Activated CD4-positive, alpha-beta T cell treated with anti-CD3 and anti-CD28 coated beads for 48 hours (primary cell): ENCODE results near the gene TAF6.

Experiments
- DNase-seq: peaks from one replicate; pipeline ENCODE4 v3.0.0-alpha.2; 2020

The TAF6 gene

DNA sequence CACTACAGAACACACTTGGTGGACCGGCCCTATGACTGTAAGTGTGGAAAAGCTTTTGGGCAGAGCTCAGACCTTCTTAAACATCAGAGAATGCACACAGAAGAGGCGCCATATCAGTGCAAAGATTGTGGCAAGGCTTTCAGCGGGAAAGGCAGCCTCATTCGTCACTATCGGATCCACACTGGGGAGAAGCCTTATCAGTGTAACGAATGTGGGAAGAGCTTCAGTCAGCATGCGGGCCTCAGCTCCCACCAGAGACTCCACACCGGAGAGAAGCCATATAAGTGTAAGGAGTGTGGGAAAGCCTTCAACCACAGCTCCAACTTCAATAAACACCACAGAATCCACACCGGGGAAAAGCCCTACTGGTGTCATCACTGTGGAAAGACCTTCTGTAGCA is 55.0 kb downstream of the TAF6 start:
- no peak for DNase-seq

DNA sequence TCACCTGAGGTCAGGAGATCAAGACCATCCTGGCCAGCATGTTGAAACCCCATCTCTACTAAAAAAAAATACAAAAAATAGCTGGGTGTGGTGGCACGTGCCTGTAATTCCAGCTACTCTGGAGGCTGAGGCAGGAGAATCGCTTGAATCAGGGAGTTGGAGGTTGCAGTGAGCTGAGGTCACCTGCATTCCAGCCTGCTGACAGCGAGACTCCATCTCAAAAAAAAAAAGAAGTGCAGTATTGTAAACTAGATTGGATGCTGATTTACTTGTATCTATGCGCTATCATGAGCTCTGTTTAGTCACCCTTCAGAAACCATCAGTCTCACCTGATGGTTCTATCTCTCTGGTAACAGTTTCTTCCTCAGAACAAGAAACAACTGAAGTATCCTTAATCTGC is 55.8 kb downstream of the TAF6 start:
- no peak for DNase-seq

DNA sequence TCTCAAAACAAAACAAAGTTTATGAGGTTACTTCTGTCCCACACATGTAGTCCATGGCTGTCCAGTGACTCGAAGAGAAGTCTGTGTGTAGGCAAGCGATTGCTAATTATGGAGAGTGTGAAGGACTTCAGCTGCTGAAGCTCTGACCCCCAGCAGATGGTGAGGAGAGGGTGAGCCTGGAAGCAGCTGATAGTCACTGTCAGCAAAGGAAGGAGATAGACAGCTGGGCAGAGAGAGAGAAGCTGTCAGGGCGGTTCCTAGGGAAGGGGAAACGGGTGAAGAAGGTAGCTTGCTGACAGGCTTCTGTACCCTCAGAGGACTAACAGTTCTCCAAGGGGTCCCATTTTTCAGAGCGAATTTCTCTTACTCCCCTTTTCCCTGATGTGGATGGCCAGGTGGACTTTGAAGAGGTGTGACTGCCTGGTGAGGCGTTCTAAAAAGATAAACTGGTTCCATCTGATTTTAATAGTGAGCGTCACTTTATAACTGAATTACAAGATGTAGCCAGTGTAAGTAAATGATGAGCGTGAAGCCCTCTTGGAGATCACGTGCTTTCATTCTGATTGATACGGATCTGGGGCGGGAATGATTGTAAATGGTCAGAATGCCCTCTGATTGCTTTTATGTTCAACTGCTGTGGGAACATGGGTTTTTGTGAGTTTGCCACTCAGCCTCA is 57.5 kb downstream of the TAF6 start:
- no peak for DNase-seq

DNA sequence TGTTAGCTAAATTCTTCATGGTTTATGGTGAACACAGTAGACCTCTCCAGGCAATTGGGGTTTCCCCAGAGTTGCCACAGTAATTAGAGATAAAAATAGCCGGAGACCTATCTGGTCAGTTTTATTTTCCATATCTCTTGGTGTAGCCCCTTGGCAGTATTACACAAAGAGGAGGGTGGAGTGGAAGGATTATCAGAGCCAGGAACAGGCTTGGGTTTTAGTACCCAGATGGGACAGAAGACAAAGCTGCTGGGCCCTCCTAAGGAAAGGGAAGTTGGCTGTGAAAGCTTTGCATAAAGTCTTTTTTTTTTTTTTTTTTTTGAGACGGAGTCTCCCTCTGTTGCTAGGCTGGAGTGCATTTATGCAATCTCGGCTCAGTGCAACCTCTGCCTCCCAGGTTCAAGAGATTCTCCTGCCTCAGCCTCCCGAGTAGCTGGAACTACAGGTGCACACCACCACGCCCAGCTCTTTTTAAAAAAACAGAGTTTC is 59.9 kb downstream of the TAF6 start:
- no peak for DNase-seq
